Mucosa of stomach (tissue), 1 donor: ENCODE measurements around the gene CSTB.
A peak's percentile ranks its signal among the peaks of the same experiment; 100 is the strongest.

Experiments
- H3K27me3 ChIP-seq: one replicate; pipeline ENCODE4 v1.7.0; 2013; ENCODE audit warnings: mild to moderate bottlenecking, low read length; ENCODE audit not compliant: control insufficient read depth, insufficient read depth
- H3K36me3 ChIP-seq: one replicate; pipeline ENCODE4 v1.7.0; 2013; ENCODE audit warnings: low read length; ENCODE audit not compliant: control insufficient read depth, insufficient read depth
- H3K4me1 ChIP-seq: one replicate; pipeline ENCODE4 v1.7.0; 2013; ENCODE audit warnings: mild to moderate bottlenecking, low read length; ENCODE audit not compliant: control insufficient read depth, insufficient read depth
- H3K4me3 ChIP-seq: one replicate; pipeline ENCODE4 v1.7.0; 2013; ENCODE audit warnings: low read length
- H3K9ac ChIP-seq: one replicate; pipeline ENCODE4 v1.7.0; 2013; ENCODE audit warnings: mild to moderate bottlenecking, low read length, moderate library complexity
- H3K9me3 ChIP-seq: one replicate; pipeline ENCODE4 v1.7.0; 2013; ENCODE audit warnings: mild to moderate bottlenecking, low read length, moderate library complexity; ENCODE audit not compliant: control insufficient read depth
- donor health status: Pancreatic carcinoma.

The CSTB gene

GRCh38 chr21:43815991-43816390 lies 39.9 kb upstream of the CSTB start:
- Histone ChIP-seq H3K36me3 (no peaks in the 10 kb centered on the region), H3K4me1 (peaks cover 41% of the 10 kb centered on the region), H3K4me3 (no peak overlapping the region), H3K9ac (no peak overlapping the region), H3K27me3 (no peaks in the 10 kb centered on the region), H3K9me3 (peaks cover 6% of the 10 kb centered on the region)

- Histone ChIP-seq H3K36me3 (no peaks in the 10 kb centered on the region), H3K4me1 (peaks cover 49% of the 10 kb centered on the region), H3K4me3 (no peak overlapping the region), H3K9me3 (peaks cover 6% of the 10 kb centered on the region), H3K9ac (no peak overlapping the region), H3K27me3 (no peaks in the 10 kb centered on the region)
Observed at GRCh38 chr21:43815107-43815613, 39.1 kb upstream of the CSTB start.

DNA sequence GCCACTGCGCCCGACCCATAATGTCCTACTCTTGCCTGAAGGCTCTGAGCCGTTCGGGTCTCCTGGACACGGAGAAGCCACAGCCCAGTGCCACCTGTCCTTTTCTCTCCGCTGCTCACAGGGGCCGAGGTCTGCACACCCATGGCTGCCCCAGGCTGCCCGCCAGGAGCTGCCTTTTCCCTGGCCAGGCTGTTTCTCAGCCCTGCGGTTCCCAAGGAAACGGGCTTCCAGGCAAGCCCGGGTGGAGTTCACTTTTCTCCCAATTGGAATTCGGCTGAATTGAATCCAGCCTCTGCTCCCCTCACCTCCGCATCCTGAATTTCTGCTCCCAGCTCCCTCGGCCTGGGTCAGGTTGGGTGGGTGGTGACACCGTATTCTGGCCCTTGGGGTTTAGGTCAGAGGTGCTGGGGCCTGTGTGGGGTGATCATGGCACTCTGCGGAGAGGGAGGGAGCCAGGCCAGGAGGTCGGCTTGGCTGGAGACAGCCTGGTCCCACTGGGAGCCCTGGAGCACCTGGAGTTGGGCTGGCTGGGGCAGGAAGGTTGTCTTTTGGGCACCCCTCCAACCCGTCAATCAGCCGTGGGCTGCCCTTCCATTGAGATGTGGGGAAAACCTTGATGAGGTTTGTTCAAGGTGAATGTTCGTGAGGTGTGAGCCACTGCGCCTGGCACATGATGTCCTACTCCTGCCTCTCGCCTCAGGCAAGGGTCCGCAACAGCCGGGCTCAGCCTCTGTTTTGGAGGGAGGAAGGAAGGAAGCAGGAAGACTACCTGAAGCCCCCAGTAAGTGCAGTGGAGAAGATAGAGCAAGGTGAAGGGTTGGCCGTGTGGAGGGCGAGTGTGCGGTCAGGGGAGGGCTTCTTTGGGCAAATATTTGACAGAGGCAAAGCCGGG lies 38.4 kb upstream of the CSTB start:
- Histone ChIP-seq H3K27me3 (no peaks in the 10 kb centered on the region), H3K4me1 (peaks cover 49% of the 10 kb centered on the region), H3K4me3 (no peak overlapping the region), H3K9me3 (peaks cover 6% of the 10 kb centered on the region), H3K36me3 (no peaks in the 10 kb centered on the region), H3K9ac (no peak overlapping the region)

DNA sequence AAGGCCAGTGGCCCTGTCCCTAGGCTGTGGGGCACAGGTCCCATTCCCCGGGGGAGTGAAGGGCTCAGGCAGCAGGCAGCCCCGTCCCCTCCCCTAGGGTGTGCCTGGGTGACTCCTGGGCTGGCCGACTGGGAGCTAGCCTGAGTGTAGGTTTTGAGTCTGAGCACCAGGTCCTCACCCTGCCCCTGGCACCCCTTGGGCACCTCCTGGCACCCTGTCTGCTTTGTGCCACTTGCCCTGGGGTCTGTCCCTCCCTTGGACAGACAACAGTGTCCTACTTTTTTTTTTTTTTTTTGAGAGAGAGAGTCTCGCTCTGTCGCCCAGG lies 37.5 kb upstream of the CSTB start:
- Histone ChIP-seq H3K9ac (no peak overlapping the region), H3K4me1 (peaks cover 49% of the 10 kb centered on the region), H3K36me3 (no peaks in the 10 kb centered on the region), H3K27me3 (no peaks in the 10 kb centered on the region), H3K9me3 (peaks cover 1% of the 10 kb centered on the region), H3K4me3 (no peak overlapping the region)

DNA sequence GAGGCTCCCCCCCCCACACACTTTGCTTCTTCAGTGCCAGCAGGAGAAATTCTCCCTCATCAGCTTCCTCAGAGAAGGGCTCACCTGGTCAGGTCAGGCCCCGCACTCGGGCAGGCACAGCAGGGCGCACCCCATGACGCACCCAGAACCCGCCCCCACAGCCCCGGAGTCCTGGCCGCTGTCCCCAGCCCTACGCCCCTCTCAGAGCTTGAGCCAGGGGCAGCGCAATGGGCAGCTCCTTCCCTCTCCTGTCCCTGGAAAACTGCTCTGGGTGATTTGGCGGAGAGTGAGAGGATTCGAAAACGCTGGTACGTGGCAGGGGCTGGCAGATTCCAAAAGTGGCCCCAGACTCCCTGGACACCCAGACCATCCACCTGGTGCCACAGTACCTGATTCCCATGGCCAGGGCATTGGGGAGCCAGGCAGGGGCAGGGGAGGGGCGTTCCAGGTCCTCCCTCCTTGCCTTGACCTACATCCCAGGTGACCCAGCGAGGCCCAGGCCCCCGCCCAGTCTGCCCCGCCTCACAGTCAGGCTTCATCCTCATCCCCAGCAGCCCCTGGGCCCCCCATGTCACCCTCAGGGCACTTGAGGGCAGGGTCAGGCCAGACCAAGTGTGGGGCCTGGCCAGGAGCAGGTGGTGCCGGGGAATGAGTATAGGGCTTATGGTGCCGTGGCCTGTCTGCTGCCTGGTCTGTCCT lies 37.0 kb upstream of the CSTB start:
- Histone ChIP-seq H3K4me3 (no peak overlapping the region), H3K9ac (no peak overlapping the region), H3K36me3 (no peaks in the 10 kb centered on the region), H3K9me3 (no peaks in the 10 kb centered on the region), H3K4me1 (peaks cover 49% of the 10 kb centered on the region), H3K27me3 (no peaks in the 10 kb centered on the region)

DNA sequence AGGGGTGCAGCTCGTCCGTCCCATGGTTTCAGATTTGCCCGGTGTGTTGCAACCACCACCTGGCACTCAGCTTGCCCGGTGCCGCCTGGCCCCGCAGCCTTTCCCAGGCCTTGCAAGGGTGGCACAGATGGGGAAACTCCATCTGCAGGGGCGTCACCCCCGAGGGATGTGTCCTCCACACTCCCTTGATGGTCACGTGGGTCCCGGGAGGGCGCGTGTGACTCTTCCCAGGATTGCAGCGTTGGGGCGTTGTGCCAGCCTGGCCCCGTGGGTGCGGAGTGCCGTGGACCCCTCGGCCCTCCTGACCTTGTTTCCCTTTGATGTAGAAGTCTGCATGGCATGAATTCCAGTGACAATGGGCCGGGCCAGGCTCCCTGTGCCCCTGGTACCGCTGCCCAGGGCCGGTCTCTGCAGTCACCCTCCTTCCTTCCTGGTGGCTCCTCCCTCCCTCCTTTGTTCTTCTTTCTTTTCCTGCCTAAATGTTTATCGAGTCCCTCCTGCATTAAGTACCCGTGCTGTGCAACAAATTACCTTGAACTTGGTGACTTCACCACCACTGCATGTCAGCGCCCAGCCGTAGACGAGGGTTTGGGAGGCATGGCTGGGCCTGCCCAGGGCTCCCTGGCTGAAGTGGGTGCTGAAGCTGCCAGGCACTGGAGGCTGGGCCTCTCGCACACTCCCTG lies 36.2 kb upstream of the CSTB start:
- Histone ChIP-seq H3K4me3 (peak overlapping the region; percentile 60), H3K9me3 (no peaks in the 10 kb centered on the region), H3K36me3 (no peaks in the 10 kb centered on the region), H3K4me1 (peaks cover 49% of the 10 kb centered on the region), H3K9ac (peak overlapping the region; percentile 31), H3K27me3 (no peaks in the 10 kb centered on the region)

- peak overlapping the region; percentile 60 for H3K4me3 ChIP-seq
- no peaks in the 10 kb centered on the region for H3K9me3 ChIP-seq
- peak overlapping the region; percentile 61 for H3K9ac ChIP-seq
- H3K36me3 ChIP-seq = no peaks in the 10 kb centered on the region
- peaks cover 49% of the 10 kb centered on the region for H3K4me1 ChIP-seq
- H3K27me3 ChIP-seq = no peaks in the 10 kb centered on the region
Observed at GRCh38 chr21:43811262-43812105, 35.4 kb upstream of the CSTB start.

- Histone ChIP-seq H3K27me3 (no peaks in the 10 kb centered on the region), H3K9ac (peak overlapping the region; percentile 61), H3K36me3 (no peaks in the 10 kb centered on the region), H3K4me3 (peak overlapping the region; percentile 31), H3K9me3 (no peaks in the 10 kb centered on the region), H3K4me1 (peaks cover 46% of the 10 kb centered on the region)
Observed at GRCh38 chr21:43810505-43811261, 34.6 kb upstream of the CSTB start.

GRCh38 chr21:43809853-43810504 lies 33.9 kb upstream of the CSTB start:
- Histone ChIP-seq H3K27me3 (no peaks in the 10 kb centered on the region), H3K4me1 (peaks cover 43% of the 10 kb centered on the region), H3K4me3 (no peak overlapping the region), H3K36me3 (no peaks in the 10 kb centered on the region), H3K9ac (no peak overlapping the region), H3K9me3 (no peaks in the 10 kb centered on the region)

DNA sequence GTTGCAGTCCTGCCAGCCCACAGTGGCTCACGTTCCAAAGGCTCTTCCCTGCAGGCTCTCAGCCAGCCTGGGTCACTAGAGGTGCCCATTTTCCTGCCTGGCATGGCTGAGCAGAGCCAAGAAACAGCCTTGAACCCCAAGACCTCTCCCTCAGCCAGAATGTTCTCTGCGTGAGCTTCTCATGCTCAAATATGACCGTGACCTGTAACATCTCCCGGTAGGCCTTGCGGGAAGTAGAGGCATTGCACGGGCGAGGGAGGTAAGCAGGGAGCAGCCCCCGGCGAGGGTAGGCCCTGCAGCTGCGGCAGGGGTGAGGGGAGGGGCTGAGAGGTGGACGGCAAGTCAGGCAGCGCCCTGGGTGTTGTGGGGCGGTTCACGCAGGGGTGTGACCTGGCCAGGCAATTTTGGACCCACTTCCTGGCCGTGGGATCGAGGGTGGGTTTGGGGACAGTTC lies 33.3 kb upstream of the CSTB start:
- Histone ChIP-seq H3K4me1 (peaks cover 37% of the 10 kb centered on the region), H3K4me3 (no peak overlapping the region), H3K9me3 (no peaks in the 10 kb centered on the region), H3K36me3 (no peaks in the 10 kb centered on the region), H3K9ac (no peak overlapping the region), H3K27me3 (no peaks in the 10 kb centered on the region)
